PC-9 (cell line): ENCODE data around the gene SLC30A2. TPM values are rescaled to one million over a fixed set of nuclear protein-coding genes. Genes with fewer than 3 reads are reported as not detected.

Experiments
- BruUV-seq: library from RNA; stranded (reverse); fragments of 400-500 nt; replicated peaks from 2 replicates; lab custom pipeline; 2021; lab: Mats Ljungman, UMichigan
- CTCF ChIA-PET: fragments of 300-600 bp; sonication (Branson Sonifier 250); formaldehyde crosslinking; loops from one replicate; lab custom pipeline; 2022; ENCODE audit warnings: antibody characterized with exemption; lab: Charles Lee
- POLR2A ChIA-PET: fragments of 300-600 bp; sonication (Branson Sonifier 250); formaldehyde crosslinking; loops from one replicate; lab custom pipeline; 2022; ENCODE audit warnings: antibody characterized with exemption; ENCODE audit not compliant: unreplicated experiment; lab: Charles Lee
- DNase-seq, 2 experiments: peaks; one replicate each; pipeline versions ENCODE4 v3.0.0 to v3.0.0-alpha.2; 2015 to 2022; ENCODE audit warnings: mixed read lengths in 1 of 2
- H2AFZ ChIP-seq: fragments of 200-600 bp; sonication (generic); 2 replicates; pipeline ENCODE4 v1.8.1; 2017; ENCODE audit warnings: antibody characterized with exemption
- H3F3A ChIP-seq: fragments of 200-600 bp; sonication (generic); 2 replicates; pipeline ENCODE4 v1.8.1; 2017; ENCODE audit warnings: antibody characterized with exemption, mild to moderate bottlenecking, low read depth; ENCODE audit not compliant: insufficient read depth
- H3K27ac ChIP-seq: fragments of 200-600 bp; sonication (generic); 2 replicates; pipeline ENCODE4 v1.6.1; 2016; ENCODE audit warnings: mixed run types
- H3K27me3 ChIP-seq: fragments of 200-600 bp; sonication (generic); 2 replicates; pipeline ENCODE4 v1.6.1; 2016; ENCODE audit warnings: low read depth, mixed run types; ENCODE audit not compliant: insufficient read depth
- H3K36me3 ChIP-seq: fragments of 200-600 bp; sonication (generic); 2 replicates; pipeline ENCODE4 v1.6.1; 2016; ENCODE audit warnings: low read depth, mixed run types
- H3K4me1 ChIP-seq: fragments of 200-600 bp; sonication (generic); replicated peaks from 2 replicates; pipeline ENCODE4 v1.6.1; 2016; ENCODE audit warnings: mixed run types; ENCODE audit not compliant: insufficient read depth
- H3K4me2 ChIP-seq: fragments of 200-600 bp; sonication (generic); 2 replicates; pipeline ENCODE4 v1.6.1; 2017; ENCODE audit warnings: mixed run types
- H3K4me3 ChIP-seq: fragments of 200-600 bp; sonication (generic); 2 replicates; pipeline ENCODE4 v1.6.1; 2016; ENCODE audit warnings: mixed run types
- H3K79me2 ChIP-seq: fragments of 200-600 bp; sonication (generic); 2 replicates; pipeline ENCODE4 v1.6.1; 2017; ENCODE audit warnings: low read depth, mixed run types
- H3K9me2 ChIP-seq: fragments of 200-600 bp; sonication (generic); 2 replicates; pipeline ENCODE4 v1.8.1; 2017; ENCODE audit warnings: mild to moderate bottlenecking; ENCODE audit not compliant: insufficient read depth
- H3K9me3 ChIP-seq: fragments of 200-600 bp; sonication (generic); 2 replicates; pipeline ENCODE4 v1.8.1; 2016; ENCODE audit warnings: low read depth; ENCODE audit not compliant: insufficient read depth
- H4K20me1 ChIP-seq: fragments of 200-600 bp; sonication (generic); 2 replicates; pipeline ENCODE4 v1.8.1; 2017; ENCODE audit not compliant: insufficient read depth
- CTCF ChIP-seq: fragments of 200-600 bp; sonication (generic); conservative IDR thresholded peaks from 2 replicates; pipeline ENCODE4 v1.6.1; 2017; ENCODE audit warnings: mixed run types, antibody characterized with exemption, mild to moderate bottlenecking, moderate library complexity
- EZH2 ChIP-seq: fragments of 200-600 bp; sonication (generic); IDR thresholded peaks from 2 replicates; pipeline ENCODE4 v1.8.0; 2017; ENCODE audit warnings: antibody characterized with exemption, low read depth
- intact Hi-C: fragments of 100-400 bp; cut with micrococcal nuclease; formaldehyde crosslinking; loops from one replicate; pipeline ENCODE4 v1.10.0; 2022; ENCODE audit not compliant: unreplicated experiment
- total RNA-seq: library from RNA; stranded (reverse); gene quantifications from 2 replicates; pipeline ENCODE4 v1.2.3, GENCODE V29; 2021

Gene SLC30A2
- total RNA-seq, 1 experiment from 2014 or later: not detected

DNA sequence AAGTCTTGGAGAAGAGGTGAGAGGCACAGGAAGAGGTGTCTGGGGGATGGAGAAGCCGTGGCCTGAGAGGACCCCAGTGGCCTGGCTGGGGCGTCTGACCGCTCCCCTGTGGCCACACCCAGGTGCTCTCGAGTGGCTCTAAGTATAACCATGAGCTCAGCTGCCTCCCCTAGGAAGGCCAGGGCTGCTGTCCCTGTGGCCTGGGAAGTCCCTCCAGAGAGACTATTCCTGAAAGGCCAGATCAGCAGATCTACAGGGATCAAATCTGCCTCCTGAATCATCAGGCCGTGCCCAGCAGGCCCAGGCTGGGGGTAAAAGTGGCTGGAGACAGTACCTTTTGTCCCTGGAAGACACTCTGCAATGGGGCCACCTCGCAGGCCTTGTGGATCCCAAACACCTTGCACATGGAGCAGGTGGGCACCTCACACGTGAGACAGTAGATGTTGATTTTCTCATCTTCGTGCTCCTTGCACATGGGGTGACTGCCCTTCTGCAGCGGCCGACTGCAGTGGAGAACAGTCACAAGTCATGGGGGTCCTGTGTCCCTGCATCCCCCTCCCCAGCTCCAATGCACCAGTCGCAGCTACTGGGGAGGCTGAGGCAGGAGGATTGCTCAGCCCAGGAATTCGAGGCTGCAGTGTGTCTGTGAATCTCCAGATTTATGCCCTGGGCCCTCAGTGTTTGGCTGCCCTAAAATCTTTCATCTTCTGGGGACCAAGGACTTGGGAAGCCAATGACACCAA is 15.1 kb upstream of the SLC30A2 start:
- Histone ChIP-seq H3F3A (no peaks in the 10 kb centered on the region), H3K27ac (no peak overlapping the region), H3K27me3 (no peaks in the 10 kb centered on the region), H3K4me2 (no peak overlapping the region), H4K20me1 (no peaks in the 10 kb centered on the region), H3K4me3 (no peak overlapping the region), H3K4me1 (peaks cover 7% of the 10 kb centered on the region; the same call in 1 of the 2 replicates), H3K36me3 (no peaks in the 10 kb centered on the region), H3K9me3 (no peaks in the 10 kb centered on the region), H3K9me2 (no peaks in the 10 kb centered on the region), H2AFZ (no peak overlapping the region), H3K79me2 (no peaks in the 10 kb centered on the region)
- intact Hi-C loops: no loop called here
- no peak for TF ChIP-seq CTCF
- no peak for TF ChIP-seq EZH2
- CTCF ChIA-PET: no interaction called here
- POLR2A ChIA-PET: no interaction called here
- DNase-seq: no peak
- BruUV-seq: no TSS peak

DNA sequence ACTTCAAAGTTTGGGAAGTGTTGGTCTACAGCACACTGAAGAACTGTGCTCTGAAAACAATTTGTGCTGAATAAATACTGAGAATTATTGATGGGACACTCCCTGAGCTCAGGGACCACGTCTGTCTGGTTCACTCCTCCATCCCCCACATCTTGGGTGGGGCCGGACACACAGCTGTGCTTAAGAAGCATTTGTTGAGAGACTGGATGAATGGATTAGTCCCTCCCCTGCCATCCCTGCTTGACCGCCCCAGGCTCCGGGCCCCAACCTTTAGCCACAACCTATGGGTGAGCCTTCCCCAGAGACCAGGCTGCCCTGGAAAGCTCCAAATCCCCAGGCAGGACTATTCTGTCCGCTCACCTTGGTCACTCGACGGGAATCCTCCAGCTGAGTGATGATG is 14.0 kb upstream of the SLC30A2 start:
- no peak for DNase-seq
- Histone ChIP-seq H3K79me2 (no peaks in the 10 kb centered on the region), H4K20me1 (no peaks in the 10 kb centered on the region), H3K4me2 (no peak overlapping the region), H2AFZ (no peak overlapping the region), H3K27ac (no peak overlapping the region), H3K36me3 (no peaks in the 10 kb centered on the region), H3K4me3 (no peak overlapping the region), H3K9me2 (no peaks in the 10 kb centered on the region), H3K4me1 (peaks cover 7% of the 10 kb centered on the region; the same call in 1 of the 2 replicates), H3K27me3 (no peaks in the 10 kb centered on the region), H3F3A (no peaks in the 10 kb centered on the region), H3K9me3 (no peaks in the 10 kb centered on the region)
- TF ChIP-seq EZH2: no peak
- no peak for TF ChIP-seq CTCF
- ChIA-PET POLR2A (no interaction called here), CTCF (no interaction called here)
- no TSS peak for BruUV-seq
- intact Hi-C loops: no loop called here

- no peak overlapping the region for H3K4me3 ChIP-seq
- H3K79me2 ChIP-seq: no peaks in the 10 kb centered on the region
- H3F3A ChIP-seq: no peaks in the 10 kb centered on the region
- no peak overlapping the region for H3K4me2 ChIP-seq
- intact Hi-C loops: no loop called here
- ChIA-PET CTCF (interaction anchor here (0.7 kb wide), 1 partner anchor 371 kb away, joined by 5 read pairs; no protein-coding TSS in a partner anchor), POLR2A (no interaction called here)
- H3K9me2 ChIP-seq: no peaks in the 10 kb centered on the region
- H4K20me1 ChIP-seq: no peaks in the 10 kb centered on the region
- H3K27ac ChIP-seq: no peak overlapping the region
- H3K4me1 ChIP-seq: no peaks in the 10 kb centered on the region
- TF ChIP-seq CTCF: no peak
- TF ChIP-seq EZH2: no peak
- no peak overlapping the region for H2AFZ ChIP-seq
- no peaks in the 10 kb centered on the region for H3K9me3 ChIP-seq
- H3K27me3 ChIP-seq: no peaks in the 10 kb centered on the region
- no peak for DNase-seq
- no TSS peak for BruUV-seq
- no peaks in the 10 kb centered on the region for H3K36me3 ChIP-seq
Observed at GRCh38 chr1:26058052-26058595, 12.2 kb upstream of the SLC30A2 start.
